GM12878 (cell line): ENCODE results near the gene MYO1D. TPM values are rescaled to one million over a fixed set of nuclear protein-coding genes. Genes with fewer than 3 reads are reported as not detected.

Source experiments
- ATAC-seq: fragments of 200-7000 bp; cut with Tn5 transposase; 3 replicates; pipeline ENCODE4 v1.9.1; 2020; ENCODE audit warnings: mild to moderate bottlenecking, moderate library complexity
- BruUV-seq: library from RNA; stranded (reverse); fragments of 400-500 nt; replicated peaks from 2 replicates; lab custom pipeline; 2021; lab: Mats Ljungman, UMichigan
- CTCF ChIA-PET: fragments of 300-600 bp; sonication (Branson Sonifier 250); formaldehyde crosslinking; extraction: SDS; loops from one replicate; lab custom pipeline; 2021; ENCODE audit warnings: inconsistent platforms; lab: Yijun Ruan, JAX
- POLR2A ChIA-PET: fragments of 350-600 bp; formaldehyde crosslinking; extraction: SDS; loops from one replicate; lab custom pipeline; 2021; ENCODE audit warnings: inconsistent platforms; lab: Charles Lee
- RAD21 ChIA-PET: fragments of 300-600 bp; sonication (Branson Sonifier 250); formaldehyde crosslinking; loops from one replicate; lab custom pipeline; 2023; ENCODE audit warnings: antibody characterized with exemption; ENCODE audit not compliant: unreplicated experiment; lab: Charles Lee
- SMC1A ChIA-PET: fragments of 300-600 bp; sonication (Branson Sonifier 250); formaldehyde crosslinking; loops from one replicate; lab custom pipeline; 2023; ENCODE audit not compliant: unreplicated experiment, uncharacterized antibody; lab: Charles Lee
- DNase-seq: peaks from one replicate; pipeline ENCODE4 v3.0.0-alpha.2; 2011; ENCODE audit warnings: low read depth, low spot score
- FAIRE-seq: peaks from 3 replicates; lab custom pipeline; 2011; peaks lifted over from hg19 to GRCh38; lab: Jason Lieb, UNC
- H2AFZ ChIP-seq: 2 replicates; pipeline ENCODE4 v1.6.0; 2011; ENCODE audit warnings: low read depth, low read length, control low read depth; ENCODE audit not compliant: control insufficient read depth
- H3K27ac ChIP-seq: 2 replicates; pipeline ENCODE4 v1.5.1; 2011; ENCODE audit warnings: control low read depth; ENCODE audit not compliant: control insufficient read depth, insufficient read depth
- H3K27me3 ChIP-seq, 2 experiments: replicated peaks in 1 of 2; 2 replicates each; pipeline versions ENCODE4 v1.6.0 to v1.6.1; 2011; ENCODE audit warnings: low read length in 1 of 2; ENCODE audit not compliant: control insufficient read depth in 2 of 2, insufficient read depth in 2 of 2
- H3K36me3 ChIP-seq, 2 experiments: 2 replicates each; pipeline ENCODE4 v1.5.1; 2011; ENCODE audit warnings: low read length in 1 of 2; ENCODE audit not compliant: control insufficient read depth in 2 of 2, insufficient read depth in 2 of 2
- H3K4me1 ChIP-seq: 2 replicates; pipeline ENCODE4 v1.6.1; 2011; ENCODE audit warnings: mild to moderate bottlenecking, low read length, moderate library complexity, mixed read lengths; ENCODE audit not compliant: control insufficient read depth, insufficient read depth
- H3K4me2 ChIP-seq: 2 replicates; pipeline ENCODE4 v1.6.0; 2011; ENCODE audit warnings: control low read depth; ENCODE audit not compliant: control insufficient read depth, insufficient read depth
- H3K4me3 ChIP-seq: fragments of 200-600 bp; sonication (generic); 2 replicates; pipeline ENCODE4 v1.5.1; 2016
- H3K79me2 ChIP-seq: 2 replicates; pipeline ENCODE4 v1.6.0; 2011; ENCODE audit warnings: low read length; ENCODE audit not compliant: control insufficient read depth, insufficient read depth
- H3K9ac ChIP-seq: 2 replicates; pipeline ENCODE4 v1.8.0; 2011; ENCODE audit warnings: low read length, control low read depth, mixed read lengths; ENCODE audit not compliant: control insufficient read depth, insufficient read depth
- H3K9me3 ChIP-seq: replicated peaks from 3 replicates; pipeline ENCODE4 v1.5.1; 2011; ENCODE audit warnings: mild to moderate bottlenecking, low read length; ENCODE audit not compliant: control insufficient read depth, insufficient read depth
- H4K20me1 ChIP-seq: 2 replicates; pipeline ENCODE4 v1.6.0; 2011; ENCODE audit not compliant: control insufficient read depth, insufficient read depth
- CHD1 ChIP-seq: IDR thresholded peaks from 2 replicates; pipeline ENCODE4 v1.6.1; 2012; ENCODE audit warnings: low read depth, low read length, improper control_type of control experiment
- EP300 ChIP-seq, 2 experiments: fragments of 150-350 bp in 1 of 2; IDR thresholded peaks; 2 replicates each; pipeline ENCODE4 v1.6.1; 2011 to 2012; ENCODE audit warnings: low read depth in 2 of 2, low read length in 2 of 2, borderline replicate concordance in 1 of 2, improper control_type of control experiment in 1 of 2, inconsistent platforms in 1 of 2; ENCODE audit not compliant: control insufficient read depth in 1 of 2
- FOXK2 ChIP-seq: fragments of 450-650 bp; IDR thresholded peaks from 2 replicates; pipeline ENCODE4 v1.6.1; 2017; ENCODE audit warnings: mild to moderate bottlenecking, moderate library complexity
- IKZF1 ChIP-seq: fragments of 450-650 bp; conservative IDR thresholded peaks from 2 replicates; pipeline ENCODE4 v1.6.1; 2017; ENCODE audit warnings: antibody characterized with exemption, mild to moderate bottlenecking
- MXI1 ChIP-seq: fragments of 150-350 bp; IDR thresholded peaks from 2 replicates; pipeline ENCODE4 v1.6.1; 2011; ENCODE audit warnings: low read depth, mild to moderate bottlenecking, inconsistent platforms, low read length, improper control_type of control experiment
- NFIC ChIP-seq: IDR thresholded peaks from 2 replicates; pipeline ENCODE4 v1.6.1; 2012; ENCODE audit warnings: low read depth, mild to moderate bottlenecking, inconsistent platforms, low read length, moderate library complexity
- POU2F2 ChIP-seq: IDR thresholded peaks from 3 replicates; pipeline ENCODE4 v1.6.1; 2011; ENCODE audit warnings: low read depth, mild to moderate bottlenecking, low read length, borderline replicate concordance
- RBBP5 ChIP-seq: fragments of 200-600 bp; sonication (generic); conservative IDR thresholded peaks from 2 replicates; pipeline ENCODE4 v1.6.1; 2016
- SKIL ChIP-seq: fragments of 450-650 bp; IDR thresholded peaks from 2 replicates; pipeline ENCODE4 v1.6.1; 2017; ENCODE audit warnings: mild to moderate bottlenecking, low read depth, inconsistent platforms; ENCODE audit not compliant: poor library complexity, severe bottlenecking
- STAT3 ChIP-seq: IDR thresholded peaks from 2 replicates; pipeline ENCODE4 v1.6.1; 2011; ENCODE audit warnings: low read depth, low read length, improper control_type of control experiment
- TAF1 ChIP-seq: IDR thresholded peaks from 2 replicates; pipeline ENCODE4 v1.6.1; 2011; ENCODE audit warnings: mild to moderate bottlenecking, low read depth, low read length, borderline replicate concordance
- ZBTB11 ChIP-seq: fragments of 450-650 bp; formaldehyde crosslinking; IDR thresholded peaks from 2 replicates; pipeline ENCODE4 v1.5.0; 2022; ENCODE audit warnings: mild to moderate bottlenecking, missing genetic modification characterization
- WGBS: methylation state at CpG from one replicate; pipeline ENCODE4 v1.1.6; 2016; ENCODE audit warnings: low lambda C conversion rate; ENCODE audit not compliant: insufficient replicate concordance, insufficient coverage; ENCODE audit errors: missing lambda C conversion rate; 5-methylcytosine and 5-hydroxymethylcytosine counted together
- in situ Hi-C: fragments of 300-500 bp; cut with MboI; formaldehyde crosslinking; loops from 9 replicates; pipeline ENCODE4 v1.14.3; 2018; ENCODE audit warnings: mixed read lengths
- intact Hi-C: fragments of 100-400 bp; cut with micrococcal nuclease; formaldehyde crosslinking; loops from one replicate; pipeline ENCODE4 v1.14.2; 2022; ENCODE audit not compliant: unreplicated experiment
- polyA plus RNA-seq, 11 experiments: library from polyadenylated mRNA; depleted of rRNA in 4 of 11; unstranded in 6 of 11; stranded (reverse) in 5 of 11; fragments of >200 nt; fragmentation: Nextera tagmentation in 4 of 11; fragmentation: Illumina TruSeq in 1 of 11; extraction: Ambion mirVana in 4 of 11; extraction: Trizol in 1 of 11; gene quantifications; 1 replicate in 1 of 11; 2 replicates in 10 of 11; pipeline versions ENCODE4 v1.2.1 to v1.2.3, GENCODE V29; 2011 to 2016; ENCODE audit warnings: inconsistent platforms in 2 of 11, missing spikeins in 2 of 11, low read depth in 1 of 11
- total RNA-seq, 4 experiments: library from RNA; depleted of rRNA in 3 of 4; stranded (reverse); fragments of >200 nt in 3 of 4; fragmentation: Illumina TruSeq in 1 of 4; extraction: Trizol in 1 of 4; gene quantifications; 2 replicates each; pipeline versions ENCODE4 v1.2.1 to v1.2.3, GENCODE V29; 2013 to 2021
- TF ChIP-seq, protein P1 (sequence below): fragments of 150-350 bp; IDR thresholded peaks from 2 replicates; pipeline ENCODE4 v1.6.1; 2014; ENCODE audit warnings: mild to moderate bottlenecking, low read depth, low read length
- TF ChIP-seq, protein P2 (sequence below): fragments of 450-650 bp; IDR thresholded peaks from 2 replicates; pipeline ENCODE4 v1.6.1; 2017; ENCODE audit warnings: mild to moderate bottlenecking

The MYO1D gene
- total and polyA plus RNA-seq, 10 of the 15 experiments (the other 5 are each of a cell fraction or from before 2014, with no cell fraction given) = 1.8 to 37.7 (median 25.4) TPM

DNA sequence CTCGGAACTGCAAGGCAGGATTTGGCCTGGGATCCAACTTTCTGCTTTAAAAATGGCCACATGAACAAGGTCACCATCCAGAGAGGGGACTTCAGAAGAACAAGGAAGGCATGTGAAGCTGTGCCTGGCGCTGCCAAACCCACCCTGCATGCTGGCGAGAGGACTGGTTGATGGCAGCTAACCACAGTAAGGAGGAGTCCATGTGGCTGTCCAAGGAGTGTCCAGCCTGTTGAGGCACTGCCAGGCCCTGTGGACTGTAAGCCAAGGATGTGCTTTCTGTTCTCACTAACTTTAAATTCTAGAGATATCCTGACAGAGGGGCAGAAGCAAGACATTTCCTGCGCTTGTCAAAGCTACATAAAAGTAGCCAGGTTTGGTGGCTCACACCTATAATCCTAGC is 349.8 kb downstream of the MYO1D start:
- no peak overlapping the region for H3K27ac ChIP-seq
- H3K79me2 ChIP-seq = no peaks in the 10 kb centered on the region
- no peak overlapping the region for H3K4me2 ChIP-seq
- no peaks in the 10 kb centered on the region for H3K27me3 ChIP-seq
- no peaks in the 10 kb centered on the region for H4K20me1 ChIP-seq
- ChIA-PET POLR2A (interaction anchor here (0.6 kb wide), 2 partner anchors 21 to 1522 kb away, joined by 3 read pairs; no protein-coding TSS in a partner anchor), SMC1A (interaction anchor here (1.1 to 6.7 kb wide), 10 partner anchors 8 to 70 kb away, joined by 3 to 135 read pairs (median 6); partner anchors contain the start of gene CDK5R1), RAD21 (interaction anchor here (1.1 to 19.5 kb wide), 4 partner anchors 12 to 36 kb away, joined by 3 to 543 read pairs (median 42); partner anchors contain the start of gene CDK5R1), CTCF (interaction anchor here (0.8 to 2.8 kb wide), 7 partner anchors 7 to 81 kb away, joined by 3 to 12 read pairs (median 4); no protein-coding TSS in a partner anchor)
- no peak overlapping the region for H3K4me3 ChIP-seq
- no peak for ATAC-seq
- H3K9ac ChIP-seq = no peak overlapping the region
- no TSS peak for BruUV-seq
- H3K9me3 ChIP-seq = no peaks in the 10 kb centered on the region; the same call in 2 of the 3 replicates
- peaks cover 30% of the 10 kb centered on the region for H3K4me1 ChIP-seq
- intact Hi-C loops = no loop called here
- no peak for FAIRE-seq
- in situ Hi-C loops = no loop called here
- H3K36me3 ChIP-seq = no peaks in the 10 kb centered on the region; a peak in 1 of 4 replicates
- DNase-seq = no peak
- 98% methylated on average over 4 of the region's 4 CpGs for WGBS
- H2AFZ ChIP-seq = no peak overlapping the region
- no peak for TF ChIP-seq STAT3
- no peak for TF ChIP-seq EP300 (IDR thresholded peaks at IDR 0.05; ENCODE audit: borderline replicate concordance in 1 of 2, control insufficient read depth in 1 of 2, low read depth in 2 of 2, low read length in 2 of 2)
- TF ChIP-seq, protein P1, sequence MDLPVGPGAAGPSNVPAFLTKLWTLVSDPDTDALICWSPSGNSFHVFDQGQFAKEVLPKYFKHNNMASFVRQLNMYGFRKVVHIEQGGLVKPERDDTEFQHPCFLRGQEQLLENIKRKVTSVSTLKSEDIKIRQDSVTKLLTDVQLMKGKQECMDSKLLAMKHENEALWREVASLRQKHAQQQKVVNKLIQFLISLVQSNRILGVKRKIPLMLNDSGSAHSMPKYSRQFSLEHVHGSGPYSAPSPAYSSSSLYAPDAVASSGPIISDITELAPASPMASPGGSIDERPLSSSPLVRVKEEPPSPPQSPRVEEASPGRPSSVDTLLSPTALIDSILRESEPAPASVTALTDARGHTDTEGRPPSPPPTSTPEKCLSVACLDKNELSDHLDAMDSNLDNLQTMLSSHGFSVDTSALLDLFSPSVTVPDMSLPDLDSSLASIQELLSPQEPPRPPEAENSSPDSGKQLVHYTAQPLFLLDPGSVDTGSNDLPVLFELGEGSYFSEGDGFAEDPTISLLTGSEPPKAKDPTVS = no peak
- TF ChIP-seq MXI1 = no peak
- TF ChIP-seq IKZF1 = no peak
- no peak for TF ChIP-seq FOXK2
- no peak for TF ChIP-seq NFIC
- TF ChIP-seq CHD1 = no peak
- TF ChIP-seq RBBP5 = no peak
- no peak for TF ChIP-seq TAF1
- no peak for TF ChIP-seq POU2F2
- TF ChIP-seq, protein P2, sequence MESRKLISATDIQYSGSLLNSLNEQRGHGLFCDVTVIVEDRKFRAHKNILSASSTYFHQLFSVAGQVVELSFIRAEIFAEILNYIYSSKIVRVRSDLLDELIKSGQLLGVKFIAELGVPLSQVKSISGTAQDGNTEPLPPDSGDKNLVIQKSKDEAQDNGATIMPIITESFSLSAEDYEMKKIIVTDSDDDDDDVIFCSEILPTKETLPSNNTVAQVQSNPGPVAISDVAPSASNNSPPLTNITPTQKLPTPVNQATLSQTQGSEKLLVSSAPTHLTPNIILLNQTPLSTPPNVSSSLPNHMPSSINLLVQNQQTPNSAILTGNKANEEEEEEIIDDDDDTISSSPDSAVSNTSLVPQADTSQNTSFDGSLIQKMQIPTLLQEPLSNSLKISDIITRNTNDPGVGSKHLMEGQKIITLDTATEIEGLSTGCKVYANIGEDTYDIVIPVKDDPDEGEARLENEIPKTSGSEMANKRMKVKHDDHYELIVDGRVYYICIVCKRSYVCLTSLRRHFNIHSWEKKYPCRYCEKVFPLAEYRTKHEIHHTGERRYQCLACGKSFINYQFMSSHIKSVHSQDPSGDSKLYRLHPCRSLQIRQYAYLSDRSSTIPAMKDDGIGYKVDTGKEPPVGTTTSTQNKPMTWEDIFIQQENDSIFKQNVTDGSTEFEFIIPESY = no peak
- TF ChIP-seq ZBTB11 (CRISPR knock-in tag) = no peak
- no peak for TF ChIP-seq SKIL
